GM12892 (cell line): ENCODE measurements around the gene PNPLA2.

ENCODE experiments used
- DNase-seq: peaks from one replicate; pipeline ENCODE4 v3.0.0; 2011; ENCODE audit not compliant: insufficient read length
- FAIRE-seq: peaks from 2 replicates; lab custom pipeline; 2011; peaks lifted over from hg19 to GRCh38; lab: Jason Lieb, UNC
- POLR2A ChIP-seq: IDR thresholded peaks from 2 replicates; pipeline ENCODE4 v1.6.1; 2011; ENCODE audit warnings: low read depth, low read length, control low read depth
- POLR2AphosphoS5 ChIP-seq: IDR thresholded peaks from 2 replicates; pipeline ENCODE4 v1.6.1; 2011; ENCODE audit warnings: low read depth, low read length, control low read depth
- TAF1 ChIP-seq: IDR thresholded peaks from 2 replicates; pipeline ENCODE4 v1.6.1; 2011; ENCODE audit warnings: low read depth, mild to moderate bottlenecking, control low read depth, low read length, borderline replicate concordance

PNPLA2 gene

DNA sequence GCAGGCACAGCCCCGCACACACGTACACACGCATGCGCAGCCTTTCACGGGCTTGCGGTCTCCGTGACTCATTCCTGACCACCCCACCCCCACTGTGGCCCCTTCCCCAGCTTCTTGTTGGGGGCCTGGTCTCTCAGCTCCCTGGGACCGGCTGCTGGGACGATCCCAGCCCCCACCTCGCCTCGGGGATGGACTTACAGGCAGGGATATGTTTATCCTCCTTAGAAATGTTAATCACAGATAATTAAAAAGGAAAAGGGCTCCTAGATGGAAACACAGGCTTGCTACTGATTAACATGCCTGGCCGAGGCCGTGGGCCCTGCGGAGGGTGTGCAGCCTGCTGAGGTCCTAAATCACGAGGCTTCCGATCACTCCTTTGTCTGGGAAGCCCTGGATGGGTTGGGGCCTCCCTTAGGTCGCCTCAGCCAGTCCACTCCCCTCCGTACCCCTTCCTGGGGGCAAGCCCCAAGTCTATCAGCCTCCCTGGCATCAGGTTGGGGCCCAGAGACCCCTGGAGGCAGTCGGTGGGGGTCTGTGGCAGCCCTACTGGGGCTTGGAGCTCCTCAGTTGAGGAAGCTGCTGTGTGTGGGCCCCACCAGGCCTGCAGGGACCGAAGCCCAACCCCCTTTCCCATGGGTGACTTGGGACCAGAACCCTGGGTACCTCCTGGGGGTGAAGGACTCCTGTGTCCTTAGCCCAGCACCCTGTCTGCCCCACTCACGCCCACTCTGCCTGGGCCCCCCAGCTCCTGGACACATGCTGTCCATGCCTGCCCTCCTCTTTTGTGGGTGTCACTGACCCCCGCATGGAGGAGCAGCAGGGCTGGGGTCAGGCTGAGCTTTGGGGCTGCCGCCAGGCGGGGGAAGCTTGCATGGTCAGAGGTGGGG is 44.6 kb downstream of the PNPLA2 start:
- no peak for FAIRE-seq
- no peak for DNase-seq

DNA sequence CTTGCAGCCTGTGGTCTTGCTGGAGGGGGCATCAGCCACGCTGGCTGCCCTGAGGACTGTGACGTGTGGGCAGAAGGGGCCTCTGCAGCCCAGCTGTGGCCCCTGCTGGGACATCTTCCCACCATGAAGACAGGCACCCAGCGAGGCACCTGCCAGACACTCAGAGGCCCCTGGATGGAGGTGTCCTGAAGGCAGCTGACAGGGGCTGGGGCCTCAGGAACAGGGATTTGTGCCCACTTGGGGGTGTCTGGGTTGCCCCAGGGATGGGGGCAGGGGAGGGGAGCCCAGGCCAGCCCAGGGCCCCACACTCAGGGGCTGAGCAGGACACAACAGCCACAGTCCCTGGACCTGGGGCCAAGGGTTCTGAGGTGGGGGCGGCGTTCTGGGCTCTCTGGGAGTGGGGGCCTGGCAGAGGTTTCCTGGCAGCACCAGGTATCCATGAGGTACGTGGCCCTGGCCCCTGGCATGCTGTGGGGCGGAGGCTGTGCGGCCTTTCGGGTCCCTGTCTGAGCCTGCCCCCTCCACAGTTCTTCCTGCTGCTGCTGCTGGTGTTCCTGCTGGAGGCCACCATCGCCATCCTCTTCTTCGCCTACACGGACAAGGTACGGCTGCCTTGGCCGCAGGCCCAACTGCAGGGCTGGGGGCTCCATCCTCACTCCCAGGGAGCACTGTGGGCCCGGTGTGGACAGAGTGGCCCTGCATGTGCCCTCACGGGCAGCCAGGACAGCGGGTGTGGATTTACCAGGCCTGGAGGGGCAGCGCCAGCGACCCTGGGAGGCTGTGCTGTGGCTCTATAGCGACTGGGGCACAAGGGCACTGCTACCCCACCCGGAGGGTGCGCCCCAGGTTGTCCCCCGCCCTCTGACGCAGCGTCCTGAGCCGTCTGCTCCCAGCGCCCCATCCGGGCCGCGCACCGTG is 45.5 kb downstream of the PNPLA2 start:
- TF ChIP-seq POLR2AphosphoS5 = no peak
- no peak for FAIRE-seq
- DNase-seq = no peak

More for the DNA sequence above, 44.6 kb downstream of the PNPLA2 start:
- no peak for TF ChIP-seq POLR2A
- no peak for TF ChIP-seq POLR2AphosphoS5
- no peak for TF ChIP-seq TAF1

DNA sequence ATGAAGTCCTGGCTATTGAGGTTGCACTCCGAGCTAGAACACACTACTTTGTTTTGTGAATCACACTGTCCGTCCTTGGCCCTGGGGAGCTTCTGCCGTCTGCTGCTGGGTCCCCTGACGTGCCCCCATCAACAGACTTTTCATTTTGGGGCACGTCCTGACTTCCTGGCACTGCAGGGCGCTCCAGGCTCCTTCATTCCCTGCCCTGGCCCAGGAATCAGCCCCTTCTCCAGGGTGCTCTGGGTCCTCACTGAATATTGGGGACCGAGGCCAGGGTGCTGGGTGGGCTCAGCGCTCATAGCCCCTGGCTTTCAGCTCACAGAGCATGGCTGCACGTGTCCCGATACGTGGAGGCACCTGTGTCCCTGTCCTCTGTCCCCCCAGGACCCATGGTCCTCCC is 46.2 kb downstream of the PNPLA2 start:
- TF ChIP-seq POLR2A = no peak
- no peak for TF ChIP-seq TAF1
- TF ChIP-seq POLR2AphosphoS5 = no peak
- FAIRE-seq = no peak
- no peak for DNase-seq

DNA sequence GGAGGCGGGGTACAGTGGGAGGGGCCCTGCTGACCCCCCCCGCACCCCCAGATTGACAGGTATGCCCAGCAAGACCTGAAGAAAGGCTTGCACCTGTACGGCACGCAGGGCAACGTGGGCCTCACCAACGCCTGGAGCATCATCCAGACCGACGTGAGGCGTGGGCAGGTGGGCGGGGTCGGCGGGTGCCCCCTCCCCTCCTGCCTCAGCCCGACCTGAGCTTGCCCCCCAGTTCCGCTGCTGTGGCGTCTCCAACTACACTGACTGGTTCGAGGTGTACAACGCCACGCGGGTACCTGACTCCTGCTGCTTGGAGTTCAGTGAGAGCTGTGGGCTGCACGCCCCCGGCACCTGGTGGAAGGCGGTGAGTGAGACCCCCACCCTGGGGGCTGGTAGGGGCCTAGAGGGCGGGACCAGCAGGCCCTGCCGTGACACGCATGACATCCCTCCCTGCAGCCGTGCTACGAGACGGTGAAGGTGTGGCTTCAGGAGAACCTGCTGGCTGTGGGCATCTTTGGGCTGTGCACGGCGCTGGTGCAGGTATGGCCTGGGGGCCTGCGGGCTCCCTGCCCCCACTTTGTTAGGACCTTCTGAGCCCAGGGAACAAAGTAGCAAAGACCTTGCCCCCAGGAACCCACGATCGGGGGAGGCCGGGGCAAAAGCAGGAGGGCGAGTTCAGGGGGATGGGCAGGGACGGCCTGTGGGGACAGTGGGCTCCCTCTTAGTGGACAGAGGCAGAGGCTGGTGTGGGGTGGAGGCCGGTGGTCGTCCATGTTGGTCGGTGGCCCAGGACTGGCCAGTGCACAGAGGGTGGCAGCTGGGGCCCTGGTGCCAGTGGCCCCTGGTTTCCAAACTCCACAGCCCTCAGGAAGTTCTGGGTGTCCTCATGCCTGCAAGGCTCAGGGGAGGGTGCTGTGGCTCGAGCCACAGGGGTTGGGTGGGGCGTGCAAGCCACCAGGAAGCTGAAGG is 47.0 kb downstream of the PNPLA2 start:
- TF ChIP-seq POLR2AphosphoS5 = no peak
- TF ChIP-seq POLR2A = no peak
- no peak for TF ChIP-seq TAF1
- FAIRE-seq (no peak), DNase-seq (no peak)

DNA sequence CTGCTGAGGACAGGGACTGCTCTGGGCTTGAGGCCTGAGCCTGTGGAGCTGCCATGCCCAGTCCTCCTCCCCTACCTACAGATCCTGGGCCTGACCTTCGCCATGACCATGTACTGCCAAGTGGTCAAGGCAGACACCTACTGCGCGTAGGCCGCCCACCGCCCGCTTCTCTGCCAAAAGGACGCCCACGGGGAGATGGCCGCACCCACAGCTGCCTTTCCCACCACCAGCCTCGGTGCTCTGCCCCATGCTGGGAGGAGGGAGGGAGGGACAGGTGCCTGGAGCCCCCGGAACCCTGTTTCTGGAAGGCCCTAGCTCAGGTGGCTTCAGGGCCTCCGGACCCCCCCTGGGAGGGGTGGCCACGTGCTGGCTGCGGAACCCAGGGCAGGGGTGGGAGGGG is 47.8 kb downstream of the PNPLA2 start:
- TF ChIP-seq POLR2A (no peak), TAF1 (no peak), POLR2AphosphoS5 (no peak)
- DNase-seq = no peak
- FAIRE-seq = no peak

DNA sequence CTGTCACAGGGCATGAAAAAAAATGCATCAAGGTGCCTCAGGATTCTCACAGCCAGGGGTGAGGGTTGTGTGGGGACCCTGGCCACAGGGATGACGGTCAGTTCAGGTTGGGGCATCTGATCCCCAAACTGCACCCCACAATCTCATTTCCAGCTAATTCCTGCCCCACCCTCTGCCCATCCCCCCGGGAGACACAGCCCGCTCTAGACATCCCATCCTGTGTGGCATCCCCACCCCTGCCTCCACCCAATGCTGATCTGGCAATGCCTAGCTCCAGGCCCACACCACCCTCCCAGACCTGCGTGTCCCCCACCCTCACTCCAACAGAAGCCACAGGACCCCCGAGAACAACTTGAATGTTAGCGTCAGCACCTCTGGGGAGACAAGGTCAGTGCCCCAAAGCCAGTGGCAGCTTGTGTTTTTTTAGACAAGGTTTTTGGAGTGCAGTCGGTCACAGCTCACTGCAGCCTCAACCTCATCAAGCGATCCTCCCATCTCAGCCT is 49.2 kb downstream of the PNPLA2 start:
- DNase-seq = no peak
- FAIRE-seq = no peak
- no peak for TF ChIP-seq POLR2A
- TF ChIP-seq POLR2AphosphoS5 = no peak
- TF ChIP-seq TAF1 = no peak

DNA sequence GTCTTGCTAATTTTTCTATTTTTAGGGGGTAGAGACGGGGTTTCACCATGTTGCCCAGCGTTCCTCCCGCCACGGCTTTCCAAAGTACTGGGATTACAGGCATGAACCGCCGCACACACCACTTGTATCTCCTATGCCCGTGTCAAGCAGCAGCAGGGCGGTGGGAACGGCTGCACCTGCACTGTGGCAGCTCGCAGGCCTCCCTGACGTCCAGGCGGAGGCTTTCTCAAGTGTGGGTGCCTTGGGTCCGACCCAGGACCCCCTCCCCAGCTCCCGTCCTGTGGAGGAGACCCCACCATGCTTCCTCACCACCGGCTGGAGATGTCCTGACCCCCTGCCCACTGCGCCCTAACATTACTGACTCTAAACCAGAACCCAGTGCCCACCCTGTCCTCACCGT is 49.7 kb downstream of the PNPLA2 start:
- FAIRE-seq = no peak
- DNase-seq = no peak
- TF ChIP-seq POLR2AphosphoS5 (no peak), TAF1 (no peak)

DNA sequence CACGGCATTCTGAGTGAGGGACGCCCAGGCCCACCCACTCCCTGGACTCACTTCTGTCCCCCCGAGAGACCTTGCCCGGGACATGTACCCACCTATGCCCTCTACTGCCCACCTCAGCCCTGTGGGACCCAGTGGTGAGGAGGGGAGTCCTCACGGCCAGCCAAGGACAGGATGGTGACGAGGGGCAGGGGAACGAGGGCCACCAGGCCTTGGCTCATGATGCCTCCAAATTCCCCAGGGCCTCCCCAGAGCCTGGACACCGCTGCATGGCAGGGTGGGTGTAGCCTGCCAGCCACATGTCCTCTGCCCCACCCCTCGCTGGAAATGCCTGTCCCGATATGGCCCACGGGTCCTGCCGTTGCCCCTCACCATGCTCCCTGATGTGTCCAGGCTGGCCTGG is 50.1 kb downstream of the PNPLA2 start:
- no peak for DNase-seq
- TF ChIP-seq TAF1 (no peak), POLR2AphosphoS5 (no peak), POLR2A (no peak)
- FAIRE-seq = no peak

DNA sequence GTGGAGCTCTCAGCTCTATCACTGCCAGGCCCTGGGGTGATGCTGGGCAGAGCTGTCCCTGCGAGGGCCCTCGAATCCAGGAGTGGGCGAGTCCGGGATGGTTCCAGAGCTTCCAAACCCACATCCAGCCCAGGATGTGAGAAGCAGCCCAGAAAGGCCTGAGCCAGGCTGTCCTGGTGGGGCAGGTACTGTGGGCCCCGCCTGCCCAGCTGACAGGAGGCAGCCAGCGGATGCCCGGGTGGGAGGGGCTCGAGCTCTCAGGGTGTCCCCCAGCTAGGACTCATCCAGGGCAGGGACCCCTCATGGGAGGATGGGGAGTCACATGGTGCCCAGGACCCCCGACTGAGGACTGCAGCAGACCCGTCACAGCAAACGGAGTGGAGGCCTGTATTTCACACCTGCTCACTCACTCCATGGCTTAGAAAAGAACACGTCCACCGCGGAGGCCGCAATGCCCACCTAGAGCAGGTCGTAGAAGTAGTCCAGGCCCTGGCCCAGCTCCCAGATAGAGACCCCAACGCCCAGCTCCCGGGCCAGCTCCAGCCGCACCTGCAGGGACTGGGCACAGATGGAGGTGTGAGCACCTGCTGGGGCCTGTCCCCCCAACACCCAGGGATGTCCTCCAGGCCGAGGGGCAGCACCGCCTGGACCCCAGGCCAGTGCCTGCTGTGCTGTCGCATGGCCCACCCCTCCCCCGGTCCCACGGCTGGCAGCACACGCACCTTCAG is 50.8 kb downstream of the PNPLA2 start:
- FAIRE-seq = no peak

DNA sequence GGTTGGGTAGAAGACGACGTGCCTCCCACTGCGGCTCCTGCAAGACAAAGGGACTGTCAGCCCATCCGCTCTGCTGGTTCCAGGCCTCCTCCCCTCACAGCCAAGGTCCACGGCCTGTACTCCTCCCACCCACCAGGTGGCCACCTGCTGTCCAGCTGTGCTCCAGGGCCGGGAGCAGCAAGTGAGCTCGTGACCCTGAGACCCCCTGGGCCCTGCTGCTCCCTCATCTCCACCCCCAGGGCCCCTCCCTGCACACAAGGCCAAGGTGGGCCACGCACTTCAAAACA is 51.4 kb downstream of the PNPLA2 start:
- 0 out of 2 replicates have a peak, but pooled peaks have one; percentile 6 for TF ChIP-seq POLR2AphosphoS5
- no peak for TF ChIP-seq TAF1
- TF ChIP-seq POLR2A = no peak
- FAIRE-seq (no peak), DNase-seq (no peak)

More for the DNA sequence above, 50.8 kb downstream of the PNPLA2 start:
- DNase-seq = no peak
- TF ChIP-seq POLR2AphosphoS5 (no peak), POLR2A (no peak), TAF1 (no peak)
